ENCODE data around the gene GANC. TPM values are rescaled to one million over a fixed set of nuclear protein-coding genes. Genes with fewer than 3 reads are reported as not detected.
A peak's percentile ranks its signal among the peaks of the same experiment; 100 is the strongest.

The GANC gene
- total and polyA plus RNA-seq, 2 experiments from 2014 or later: 7.4 to 12.6 TPM

GRCh38 chr15:42385206-42385979 lies 112.4 kb downstream of the GANC start:
- Mint-ChIP-seq H3K27ac (no peak overlapping the region), H3K27me3 (ENCODE audit: insufficient read depth, low read depth, poor library complexity) (peaks cover 8% of the 10 kb centered on the region), H3K4me1 (peaks cover 22% of the 10 kb centered on the region), H3K4me3 (no peak overlapping the region), H3K9me3 (no peaks in the 10 kb centered on the region; the same call in 2 of the 3 replicates), H3K36me3 (ENCODE audit: low read depth) (no peaks in the 10 kb centered on the region)
- no peak overlapping the region for H3K4me3 ChIP-seq
- peak overlapping the region; percentile 82; the same call in 1 of the 2 replicates for H2AFZ ChIP-seq
- peaks cover 15% of the 10 kb centered on the region for H3K4me1 ChIP-seq (ENCODE audit: insufficient read depth)
- no peaks in the 10 kb centered on the region for H3K79me2 ChIP-seq (replicated peaks; ENCODE audit: insufficient read depth)
- TF ChIP-seq JUNB (IDR thresholded peaks at IDR 0.05; ENCODE audit: unreplicated experiment) (no peak), CTCF (conservative IDR thresholded peaks at IDR 0.05; ENCODE audit: low read depth in 2 of 2) (peak; percentile 91 to 98), ZNF114 (CRISPR knock-in tag; IDR thresholded peaks at IDR 0.05) (no peak)
- DNase-seq (ENCODE audit: low spot score) (peak; percentile 90), ATAC-seq (peak; percentile 93)
- H3K4me2 ChIP-seq: peak overlapping the region; percentile 50
- H3K9me2 ChIP-seq (ENCODE audit: insufficient read depth): peaks cover 9% of the 10 kb centered on the region; the same call in 1 of the 2 replicates
- no peaks in the 10 kb centered on the region for H3K36me3 ChIP-seq (ENCODE audit: insufficient read depth)
- no peaks in the 10 kb centered on the region for H3F3A ChIP-seq (replicated peaks; ENCODE audit: low read depth)
- no peaks in the 10 kb centered on the region for H4K20me1 ChIP-seq (replicated peaks; ENCODE audit: insufficient read depth)
- 0 out of 2 replicates have a peak overlapping the region, but pooled peaks have one; percentile 45 for H3K27ac ChIP-seq (ENCODE audit: low read depth)
- H3K27me3 ChIP-seq (ENCODE audit: insufficient read depth): no peaks in the 10 kb centered on the region

GRCh38 chr15:42385980-42386700 lies 113.1 kb downstream of the GANC start:
- H3K27me3 Mint-ChIP-seq (ENCODE audit: insufficient read depth, low read depth, poor library complexity): peaks cover 8% of the 10 kb centered on the region
- TF ChIP-seq CTCF (conservative IDR thresholded peaks at IDR 0.05; ENCODE audit: low read depth in 2 of 2) (no peak), CREB1 (CRISPR knock-in tag; IDR thresholded peaks at IDR 0.05; ENCODE audit: low read depth) (no peak), REST (IDR thresholded peaks at IDR 0.05; ENCODE audit: unreplicated experiment) (no peak), STAT1 (IDR thresholded peaks at IDR 0.05; ENCODE audit: unreplicated experiment) (no peak), ETS1 (IDR thresholded peaks at IDR 0.05) (no peak), JUNB (IDR thresholded peaks at IDR 0.05; ENCODE audit: unreplicated experiment) (no peak), ZNF114 (CRISPR knock-in tag; IDR thresholded peaks at IDR 0.05) (no peak), EZH2phosphoT487 (IDR thresholded peaks at IDR 0.05; ENCODE audit: unreplicated experiment) (no peak), ZNF331 (CRISPR knock-in tag; IDR thresholded peaks at IDR 0.05; ENCODE audit: low read depth) (no peak), POLR2AphosphoS5 (IDR thresholded peaks at IDR 0.05; ENCODE audit: low read depth) (no peak), EZH2 (IDR thresholded peaks at IDR 0.05; ENCODE audit: low read depth, unreplicated experiment) (no peak)

More at GRCh38 chr15:42385980-42386700, 113.1 kb downstream of the GANC start:
- ATAC-seq (peak; percentile 36), DNase-seq (ENCODE audit: low spot score) (no peak)
- H3K36me3 Mint-ChIP-seq (ENCODE audit: low read depth): no peaks in the 10 kb centered on the region
- H3K27ac ChIP-seq (ENCODE audit: low read depth): no peak overlapping the region
- H3K27ac Mint-ChIP-seq: no peak overlapping the region
- no peak overlapping the region for H3K4me3 Mint-ChIP-seq
- peaks cover 15% of the 10 kb centered on the region for H3K4me1 ChIP-seq (ENCODE audit: insufficient read depth)
- H3K4me2 ChIP-seq: no peak overlapping the region
- H3K9me3 Mint-ChIP-seq: no peaks in the 10 kb centered on the region; the same call in 2 of the 3 replicates
- H3K4me1 Mint-ChIP-seq: peaks cover 22% of the 10 kb centered on the region
- no peaks in the 10 kb centered on the region for H4K20me1 ChIP-seq (replicated peaks; ENCODE audit: insufficient read depth)
- H3F3A ChIP-seq (replicated peaks; ENCODE audit: low read depth): no peaks in the 10 kb centered on the region
- peak overlapping the region; percentile 82 for H2AFZ ChIP-seq
- H3K27me3 ChIP-seq (ENCODE audit: insufficient read depth): no peaks in the 10 kb centered on the region
- H3K79me2 ChIP-seq (replicated peaks; ENCODE audit: insufficient read depth): no peaks in the 10 kb centered on the region
- peaks cover 9% of the 10 kb centered on the region; the same call in 1 of the 2 replicates for H3K9me2 ChIP-seq (ENCODE audit: insufficient read depth)
- no peaks in the 10 kb centered on the region for H3K36me3 ChIP-seq (ENCODE audit: insufficient read depth)
- no peak overlapping the region for H3K4me3 ChIP-seq

All from GM23338 (cell line).